HEK293 (cell line): ENCODE measurements around the gene CEP135.

ENCODE experiments used
- GLI2 ChIP-seq: fragments of 450-650 bp; formaldehyde crosslinking; IDR thresholded peaks from 2 replicates; pipeline ENCODE4; 2017; ENCODE audit warnings: missing biosample characterization, missing genetic modification characterization, low read depth, borderline replicate concordance
- REST ChIP-seq: fragments of 450-650 bp; formaldehyde crosslinking; IDR thresholded peaks from 2 replicates; pipeline ENCODE4 v1.5.1; 2016; ENCODE audit warnings: missing biosample characterization, missing genetic modification characterization
- TF ChIP-seq, protein P1 (sequence below): fragments of 450-650 bp; formaldehyde crosslinking; IDR thresholded peaks from 2 replicates; pipeline ENCODE4 v1.5.1; 2017; ENCODE audit warnings: missing biosample characterization, missing genetic modification characterization
- TF ChIP-seq, protein P2 (sequence below): fragments of 450-650 bp; formaldehyde crosslinking; IDR thresholded peaks from 2 replicates; pipeline ENCODE4 v1.5.1; 2016; ENCODE audit warnings: missing biosample characterization, missing genetic modification characterization

- TF ChIP-seq, protein P1, sequence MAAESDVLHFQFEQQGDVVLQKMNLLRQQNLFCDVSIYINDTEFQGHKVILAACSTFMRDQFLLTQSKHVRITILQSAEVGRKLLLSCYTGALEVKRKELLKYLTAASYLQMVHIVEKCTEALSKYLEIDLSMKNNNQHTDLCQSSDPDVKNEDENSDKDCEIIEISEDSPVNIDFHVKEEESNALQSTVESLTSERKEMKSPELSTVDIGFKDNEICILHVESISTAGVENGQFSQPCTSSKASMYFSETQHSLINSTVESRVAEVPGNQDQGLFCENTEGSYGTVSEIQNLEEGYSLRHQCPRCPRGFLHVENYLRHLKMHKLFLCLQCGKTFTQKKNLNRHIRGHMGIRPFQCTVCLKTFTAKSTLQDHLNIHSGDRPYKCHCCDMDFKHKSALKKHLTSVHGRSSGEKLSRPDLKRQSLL: no peak
- TF ChIP-seq GLI2: no peak
- TF ChIP-seq, protein P2, sequence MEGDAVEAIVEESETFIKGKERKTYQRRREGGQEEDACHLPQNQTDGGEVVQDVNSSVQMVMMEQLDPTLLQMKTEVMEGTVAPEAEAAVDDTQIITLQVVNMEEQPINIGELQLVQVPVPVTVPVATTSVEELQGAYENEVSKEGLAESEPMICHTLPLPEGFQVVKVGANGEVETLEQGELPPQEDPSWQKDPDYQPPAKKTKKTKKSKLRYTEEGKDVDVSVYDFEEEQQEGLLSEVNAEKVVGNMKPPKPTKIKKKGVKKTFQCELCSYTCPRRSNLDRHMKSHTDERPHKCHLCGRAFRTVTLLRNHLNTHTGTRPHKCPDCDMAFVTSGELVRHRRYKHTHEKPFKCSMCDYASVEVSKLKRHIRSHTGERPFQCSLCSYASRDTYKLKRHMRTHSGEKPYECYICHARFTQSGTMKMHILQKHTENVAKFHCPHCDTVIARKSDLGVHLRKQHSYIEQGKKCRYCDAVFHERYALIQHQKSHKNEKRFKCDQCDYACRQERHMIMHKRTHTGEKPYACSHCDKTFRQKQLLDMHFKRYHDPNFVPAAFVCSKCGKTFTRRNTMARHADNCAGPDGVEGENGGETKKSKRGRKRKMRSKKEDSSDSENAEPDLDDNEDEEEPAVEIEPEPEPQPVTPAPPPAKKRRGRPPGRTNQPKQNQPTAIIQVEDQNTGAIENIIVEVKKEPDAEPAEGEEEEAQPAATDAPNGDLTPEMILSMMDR (tag by site-specific recombination): no peak
- TF ChIP-seq REST (tag by site-specific recombination): no peak
These were observed 41.8 kb upstream of the CEP135 start for GRCh38 chr4:55906989-55907388.
